GOT3 (cell line): ENCODE measurements around the gene SPEG.

Experiments used
- DNase-seq: peaks from one replicate; lab custom pipeline; 2025; ENCODE audit warnings: mixed read lengths; lab: John Stamatoyannopoulos, UW

Gene SPEG

GRCh38 chr2:219443697-219444023 is 9.0 kb downstream of the SPEG start:
- DNase-seq = no peak

- DNase-seq = no peak
Observed at GRCh38 chr2:219444566-219445091, 10.0 kb downstream of the SPEG start.

GRCh38 chr2:219445220-219445640 is 10.6 kb downstream of the SPEG start:
- DNase-seq = no peak

GRCh38 chr2:219446101-219446504 is 11.5 kb downstream of the SPEG start:
- DNase-seq = no peak

- DNase-seq = no peak
Observed at GRCh38 chr2:219446689-219447088, 12.0 kb downstream of the SPEG start.

GRCh38 chr2:219447242-219448098 is 12.8 kb downstream of the SPEG start:
- DNase-seq = no peak

- DNase-seq = no peak
Observed at GRCh38 chr2:219448099-219448775, 13.6 kb downstream of the SPEG start.

GRCh38 chr2:219448776-219449341 is 14.2 kb downstream of the SPEG start:
- no peak for DNase-seq

GRCh38 chr2:219449609-219450008 is 15.0 kb downstream of the SPEG start:
- no peak for DNase-seq

GRCh38 chr2:219451661-219452360 is 17.2 kb downstream of the SPEG start:
- DNase-seq = no peak

GRCh38 chr2:219452361-219453317 is 18.0 kb downstream of the SPEG start:
- DNase-seq = peak; percentile 74

- DNase-seq = peak; percentile 19
Observed at GRCh38 chr2:219453671-219454590, 19.3 kb downstream of the SPEG start.

- DNase-seq = no peak
Observed at GRCh38 chr2:219455581-219455980, 20.9 kb downstream of the SPEG start.

GRCh38 chr2:219457784-219458369 is 23.2 kb downstream of the SPEG start:
- DNase-seq = no peak

GRCh38 chr2:219458996-219459395 is 24.4 kb downstream of the SPEG start:
- DNase-seq = no peak

GRCh38 chr2:219459460-219460311 is 25.0 kb downstream of the SPEG start:
- DNase-seq = no peak

GRCh38 chr2:219460424-219460926 is 25.8 kb downstream of the SPEG start:
- DNase-seq = peak; percentile 43

- DNase-seq = no peak
Observed at GRCh38 chr2:219461047-219461514, 26.4 kb downstream of the SPEG start.
